ENCODE results near the gene MED13. TPM values are rescaled to one million over a fixed set of nuclear protein-coding genes. Genes with fewer than 3 reads are reported as not detected.

Gene MED13
- polyA plus RNA-seq, 1 donor (not counting 4 experiments of a cell fraction or from before 2014, with no cell fraction given), result 21.4 TPM

- TF ChIP-seq EZH2 (IDR thresholded peaks at IDR 0.05; ENCODE audit: low read length) (no peak), CTCF (optimal IDR thresholded peaks at IDR 0.05 in 1 of 3, IDR thresholded peaks at IDR 0.05 in 1 of 3, conservative IDR thresholded peaks at IDR 0.05 in 1 of 3; ENCODE audit: extremely low read depth in 1 of 3, insufficient read depth in 2 of 3, low read length in 3 of 3) (no peak)
- Histone ChIP-seq H3K9me3 (ENCODE audit: control insufficient read depth, low read depth, low read length) (no peaks in the 10 kb centered on the region), H4K20me1 (ENCODE audit: control insufficient read depth, extremely low read depth, insufficient read depth, low read length) (no peaks in the 10 kb centered on the region), H3K9ac (ENCODE audit: control insufficient read depth, extremely low read depth, insufficient read depth, low read length) (no peak overlapping the region), H3K27ac (ENCODE audit: control insufficient read depth, insufficient read depth, low read length) (no peak overlapping the region), H3K4me3 (ENCODE audit: control insufficient read depth in 2 of 3, extremely low read depth in 1 of 3, insufficient read depth in 2 of 3, low read depth in 1 of 3, low read length in 3 of 3) (no peak overlapping the region), H3K9me1 (ENCODE audit: control insufficient read depth, extremely low read depth, insufficient read depth, low read length) (no peaks in the 10 kb centered on the region), H3K27me3 (ENCODE audit: control insufficient read depth, extremely low read depth, insufficient read depth, low read length) (no peaks in the 10 kb centered on the region), H3K36me3 (ENCODE audit: control insufficient read depth in 2 of 2, extremely low read depth in 1 of 2, insufficient read depth in 2 of 2, low read length in 2 of 2) (peaks cover 7 to 9% of the 10 kb centered on the region in 2 experiments), H3K79me2 (ENCODE audit: control insufficient read depth, insufficient read depth, low read length) (peaks cover 64% of the 10 kb centered on the region), H3K4me2 (ENCODE audit: control insufficient read depth, extremely low read depth, insufficient read depth, low read depth, low read length) (no peak overlapping the region), H2AFZ (ENCODE audit: control insufficient read depth, low read length) (no peak overlapping the region), H3K4me1 (ENCODE audit: control insufficient read depth, extremely low read depth, insufficient read depth, low read length) (no peaks in the 10 kb centered on the region)
- no peak for DNase-seq (ENCODE audit: low read depth, low spot score)
- dilution Hi-C loops (cut with MboI; ENCODE audit: extremely low pct_ligation_motif_present, low sequenced_read_pairs), result no loop called here
- no peak for FAIRE-seq
Measured at GRCh38 chr17:62045109-62045508, 20.0 kb downstream of the MED13 start.

GRCh38 chr17:62043602-62044001 is 21.5 kb downstream of the MED13 start:
- Histone ChIP-seq H3K36me3 (ENCODE audit: control insufficient read depth in 2 of 2, extremely low read depth in 1 of 2, insufficient read depth in 2 of 2, low read length in 2 of 2) (peaks cover 5 to 7% of the 10 kb centered on the region in 2 experiments), H3K9me3 (ENCODE audit: control insufficient read depth, low read depth, low read length) (no peaks in the 10 kb centered on the region), H3K4me3 (ENCODE audit: control insufficient read depth in 2 of 3, extremely low read depth in 1 of 3, insufficient read depth in 2 of 3, low read depth in 1 of 3, low read length in 3 of 3) (no peak overlapping the region), H3K9me1 (ENCODE audit: control insufficient read depth, extremely low read depth, insufficient read depth, low read length) (no peaks in the 10 kb centered on the region), H4K20me1 (ENCODE audit: control insufficient read depth, extremely low read depth, insufficient read depth, low read length) (no peaks in the 10 kb centered on the region), H3K79me2 (ENCODE audit: control insufficient read depth, insufficient read depth, low read length) (peaks cover 66% of the 10 kb centered on the region), H3K4me1 (ENCODE audit: control insufficient read depth, extremely low read depth, insufficient read depth, low read length) (no peaks in the 10 kb centered on the region), H3K27me3 (ENCODE audit: control insufficient read depth, extremely low read depth, insufficient read depth, low read length) (no peaks in the 10 kb centered on the region), H3K9ac (ENCODE audit: control insufficient read depth, extremely low read depth, insufficient read depth, low read length) (no peak overlapping the region), H2AFZ (ENCODE audit: control insufficient read depth, low read length) (no peak overlapping the region), H3K4me2 (ENCODE audit: control insufficient read depth, extremely low read depth, insufficient read depth, low read depth, low read length) (no peak overlapping the region), H3K27ac (ENCODE audit: control insufficient read depth, insufficient read depth, low read length) (no peak overlapping the region)
- DNase-seq (ENCODE audit: low read depth, low spot score), result no peak
- no peak for TF ChIP-seq EZH2 (IDR thresholded peaks at IDR 0.05; ENCODE audit: low read length)
- no peak for FAIRE-seq
- dilution Hi-C loops (cut with MboI; ENCODE audit: extremely low pct_ligation_motif_present, low sequenced_read_pairs), result no loop called here

GRCh38 chr17:62043140-62043539 is 21.9 kb downstream of the MED13 start:
- dilution Hi-C loops (cut with MboI; ENCODE audit: extremely low pct_ligation_motif_present, low sequenced_read_pairs), result no loop called here
- DNase-seq (ENCODE audit: low read depth, low spot score), result no peak

More at GRCh38 chr17:62043140-62043539, 21.9 kb downstream of the MED13 start:
- H3K27ac ChIP-seq (ENCODE audit: control insufficient read depth, insufficient read depth, low read length), result no peak overlapping the region
- no peak for FAIRE-seq
- H3K4me1 ChIP-seq (ENCODE audit: control insufficient read depth, extremely low read depth, insufficient read depth, low read length), result no peaks in the 10 kb centered on the region
- no peak overlapping the region for H3K4me3 ChIP-seq (ENCODE audit: control insufficient read depth in 2 of 3, extremely low read depth in 1 of 3, insufficient read depth in 2 of 3, low read depth in 1 of 3, low read length in 3 of 3)
- no peak overlapping the region for H2AFZ ChIP-seq (ENCODE audit: control insufficient read depth, low read length)
- peaks cover 65% of the 10 kb centered on the region for H3K79me2 ChIP-seq (ENCODE audit: control insufficient read depth, insufficient read depth, low read length)
- no peaks in the 10 kb centered on the region for H3K9me1 ChIP-seq (ENCODE audit: control insufficient read depth, extremely low read depth, insufficient read depth, low read length)
- H3K4me2 ChIP-seq (ENCODE audit: control insufficient read depth, extremely low read depth, insufficient read depth, low read depth, low read length), result no peak overlapping the region
- peaks cover 3 to 7% of the 10 kb centered on the region in 2 experiments for H3K36me3 ChIP-seq (ENCODE audit: control insufficient read depth in 2 of 2, extremely low read depth in 1 of 2, insufficient read depth in 2 of 2, low read length in 2 of 2)
- no peak for TF ChIP-seq EZH2 (IDR thresholded peaks at IDR 0.05; ENCODE audit: low read length)
- TF ChIP-seq CTCF (optimal IDR thresholded peaks at IDR 0.05 in 1 of 3, IDR thresholded peaks at IDR 0.05 in 1 of 3, conservative IDR thresholded peaks at IDR 0.05 in 1 of 3; ENCODE audit: extremely low read depth in 1 of 3, insufficient read depth in 2 of 3, low read length in 3 of 3), result no peak
- no peaks in the 10 kb centered on the region for H4K20me1 ChIP-seq (ENCODE audit: control insufficient read depth, extremely low read depth, insufficient read depth, low read length)
- H3K9me3 ChIP-seq (ENCODE audit: control insufficient read depth, low read depth, low read length), result no peaks in the 10 kb centered on the region
- no peak overlapping the region for H3K9ac ChIP-seq (ENCODE audit: control insufficient read depth, extremely low read depth, insufficient read depth, low read length)
- H3K27me3 ChIP-seq (ENCODE audit: control insufficient read depth, extremely low read depth, insufficient read depth, low read length), result no peaks in the 10 kb centered on the region

Data from keratinocyte (primary cell).